PFSK-1 (cell line): ENCODE measurements around the gene HECTD4.

ENCODE experiments used
- FOXP2 ChIP-seq: optimal IDR thresholded peaks from 2 replicates; pipeline ENCODE3; 2011; ENCODE audit warnings: borderline replicate concordance, control low read depth, inconsistent platforms; ENCODE audit not compliant: insufficient read depth; ENCODE audit errors: extremely low read length, extremely low read depth
- POLR2AphosphoS5 ChIP-seq: IDR thresholded peaks from 2 replicates; pipeline ENCODE4 v1.6.1; 2012; ENCODE audit warnings: low read depth, mild to moderate bottlenecking, control low read depth, low read length, moderate library complexity
- REST ChIP-seq, 2 experiments: IDR thresholded peaks; 2 replicates each; pipeline versions ENCODE4 v1.6.1 to v1.8.0; 2011 to 2012; ENCODE audit warnings: low read depth in 2 of 2, low read length in 2 of 2, control low read depth in 1 of 2, inconsistent platforms in 1 of 2, mild to moderate bottlenecking in 1 of 2, moderate library complexity in 1 of 2; ENCODE audit not compliant: insufficient read depth in 1 of 2
- SIN3A ChIP-seq: IDR thresholded peaks from 2 replicates; pipeline ENCODE4 v1.6.1; 2012; ENCODE audit warnings: mild to moderate bottlenecking, low read length, moderate library complexity, borderline replicate concordance; ENCODE audit not compliant: insufficient read depth
- TAF1 ChIP-seq: IDR thresholded peaks from 2 replicates; pipeline ENCODE4 v1.6.1; 2012; ENCODE audit warnings: low read length, control low read depth, borderline replicate concordance; ENCODE audit not compliant: insufficient read depth

HECTD4 gene

DNA sequence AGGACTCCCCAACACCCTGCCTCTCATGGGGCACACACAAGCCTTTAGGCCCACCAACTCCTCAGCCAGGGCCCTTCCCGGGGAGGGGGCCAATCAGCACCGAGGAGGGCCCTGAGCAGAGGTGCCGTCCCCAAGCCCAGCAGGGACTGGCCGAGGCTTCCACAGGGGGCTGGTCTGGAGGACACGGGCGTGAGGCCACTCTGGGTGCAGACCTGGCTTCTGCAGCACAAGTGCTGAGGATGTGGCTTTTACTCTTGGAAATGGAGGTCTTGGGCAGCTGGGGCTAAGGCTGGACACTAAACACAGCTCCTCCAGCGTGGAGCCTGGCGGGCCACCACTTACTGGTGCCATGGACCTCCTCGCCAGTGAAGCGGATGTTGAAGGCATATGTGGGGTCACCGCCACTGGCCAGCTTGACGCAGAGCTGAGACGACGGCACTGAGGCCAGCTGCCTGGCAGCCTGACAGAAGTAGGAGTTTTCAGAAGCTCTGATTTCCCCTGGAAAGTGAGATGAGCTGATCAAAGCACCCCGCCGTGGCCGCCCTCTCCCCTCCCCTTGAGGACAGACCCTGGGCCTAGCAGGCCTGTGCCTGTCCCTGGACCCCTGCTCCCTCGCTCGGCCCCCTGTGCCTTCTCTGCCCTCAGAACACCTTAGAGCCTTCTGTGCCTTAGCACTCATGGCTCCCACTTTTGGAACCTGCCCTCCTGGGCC, 212.9 kb downstream of the HECTD4 start:
- TF ChIP-seq FOXP2 (no peak), REST (IDR thresholded peaks at IDR 0.05; ENCODE audit: insufficient read depth in 1 of 2, low read depth in 2 of 2, low read length in 2 of 2) (no peak), TAF1 (no peak), SIN3A (no peak)

GRCh38 chr12:112168561-112168971, 213.7 kb downstream of the HECTD4 start:
- TF ChIP-seq POLR2AphosphoS5 (no peak), REST (IDR thresholded peaks at IDR 0.05; ENCODE audit: insufficient read depth in 1 of 2, low read depth in 2 of 2, low read length in 2 of 2) (no peak), TAF1 (no peak), FOXP2 (no peak), SIN3A (no peak)

- TF ChIP-seq POLR2AphosphoS5 (no peak), TAF1 (no peak), SIN3A (no peak), FOXP2 (no peak), REST (IDR thresholded peaks at IDR 0.05; ENCODE audit: insufficient read depth in 1 of 2, low read depth in 2 of 2, low read length in 2 of 2) (no peak)
Measured at GRCh38 chr12:112167718-112168525, 214.3 kb downstream of the HECTD4 start.

GRCh38 chr12:112167031-112167461, 215.2 kb downstream of the HECTD4 start:
- no peak for TF ChIP-seq FOXP2
- no peak for TF ChIP-seq SIN3A
- no peak for TF ChIP-seq TAF1
- TF ChIP-seq POLR2AphosphoS5 = no peak
- TF ChIP-seq REST (IDR thresholded peaks at IDR 0.05; ENCODE audit: insufficient read depth in 1 of 2, low read depth in 2 of 2, low read length in 2 of 2) = no peak
